ENCODE data around the gene CD80.

- TF ChIP-seq CTCF (IDR thresholded peaks at IDR 0.05) (no peak), POLR2AphosphoS5 (IDR thresholded peaks at IDR 0.05) (no peak), POLR2A (IDR thresholded peaks at IDR 0.05) (no peak)
Measured at GRCh38 chr3:119500901-119501300, 58.5 kb downstream of the CD80 start.
